ENCODE data around the gene BAIAP2L2.

The BAIAP2L2 gene

DNA sequence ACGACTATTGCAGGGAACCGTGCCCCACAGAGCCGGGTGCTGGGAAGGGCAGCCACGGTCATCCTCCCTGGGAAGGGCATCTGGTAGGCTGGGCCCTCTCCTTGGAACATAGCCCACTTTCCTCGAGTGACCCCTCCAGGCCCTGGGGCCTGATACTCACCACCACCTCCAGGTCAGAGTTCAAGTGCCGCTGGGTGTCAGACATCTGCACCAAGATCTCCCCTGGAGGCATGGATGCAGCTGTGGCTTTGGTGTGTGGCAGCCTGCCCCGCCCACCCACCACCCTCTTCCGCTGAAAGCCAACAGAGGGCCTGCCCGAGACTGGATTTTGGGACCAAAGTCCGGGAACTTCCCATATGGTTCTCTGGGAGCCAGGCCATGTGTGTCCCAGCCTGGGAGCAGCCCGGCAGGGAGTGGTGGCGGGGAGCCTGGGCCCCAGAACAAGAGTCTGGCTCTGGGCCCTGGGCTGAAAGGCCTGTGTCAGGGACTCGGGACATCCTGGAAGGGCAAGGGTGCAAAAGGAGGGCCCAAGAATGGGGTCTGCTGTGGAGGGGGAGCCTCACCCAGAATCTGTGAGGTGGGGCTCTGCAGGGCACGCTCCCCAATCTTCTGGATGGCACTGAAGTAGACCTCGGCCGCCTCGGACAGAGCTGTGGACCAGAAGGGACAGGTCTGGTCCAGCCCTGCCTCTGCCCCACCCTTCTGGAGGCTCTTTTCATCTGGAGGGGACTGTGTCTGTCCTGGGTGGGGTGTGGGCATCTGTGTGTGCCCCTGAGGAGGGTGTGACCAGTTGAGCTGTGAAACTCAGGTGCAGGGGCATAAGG, 2.6 kb downstream of the BAIAP2L2 start:
- DNase-seq (ENCODE audit: low read depth in 2 of 3, low spot score in 1 of 3), result no peak

DNA sequence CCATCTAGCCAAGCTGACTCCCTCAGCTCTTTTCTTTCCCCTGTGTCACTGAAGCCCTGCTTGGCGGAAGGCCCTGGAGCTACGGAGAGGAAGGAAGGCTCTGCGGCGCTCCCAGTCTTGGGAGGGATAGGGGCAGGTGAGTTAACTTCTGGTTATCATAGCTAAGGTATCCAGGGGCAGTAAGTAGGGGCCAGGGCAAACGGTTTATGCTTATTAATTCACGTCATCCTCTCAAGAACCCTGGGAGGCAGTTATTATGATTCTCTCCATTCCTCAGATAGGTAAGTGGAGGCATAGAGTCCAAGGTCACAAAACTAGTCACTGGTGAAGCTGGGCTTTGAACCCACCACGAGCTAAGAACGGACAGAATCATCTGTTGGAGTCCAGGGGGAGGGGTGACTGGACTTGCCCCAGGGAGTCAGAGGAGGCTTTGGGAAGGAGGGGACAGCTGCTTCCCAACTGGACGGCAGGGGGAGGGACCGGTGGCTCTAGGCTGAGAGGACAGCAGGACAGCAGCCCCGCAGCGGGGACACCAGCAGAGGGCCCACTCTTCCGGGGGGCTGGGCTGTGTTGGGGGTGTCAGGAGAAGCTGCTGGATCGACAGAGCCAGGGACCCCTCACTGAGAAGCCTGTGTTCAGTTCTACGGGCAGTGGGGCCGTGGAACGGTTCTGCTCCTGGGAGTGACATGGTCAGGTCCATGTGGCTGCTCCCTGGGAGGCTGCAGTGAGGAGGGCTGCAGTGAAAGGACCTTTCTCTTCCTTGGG, 3.5 kb downstream of the BAIAP2L2 start:
- no peak for DNase-seq (ENCODE audit: low read depth in 2 of 3, low spot score in 1 of 3)

DNA sequence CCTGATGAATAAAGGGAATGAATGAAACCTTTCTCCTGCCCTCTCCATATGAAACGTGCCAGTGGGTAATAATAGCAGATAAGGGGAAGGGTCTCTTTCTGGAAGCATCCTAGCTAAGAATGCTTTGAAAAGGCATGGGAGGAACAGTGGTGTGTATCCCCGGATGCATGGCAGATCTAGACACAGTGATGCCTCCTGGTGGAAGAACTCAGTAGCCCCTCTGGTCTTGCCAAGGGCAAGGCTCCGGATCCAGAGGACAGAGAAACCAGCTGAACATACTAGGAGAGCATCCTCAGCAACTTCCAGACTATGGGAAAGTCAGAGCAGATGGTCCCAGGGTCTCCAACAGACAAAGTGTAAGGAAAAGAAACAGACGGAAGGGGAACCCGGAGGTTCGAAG, 6.4 kb downstream of the BAIAP2L2 start:
- DNase-seq (ENCODE audit: low read depth in 2 of 3, low spot score in 1 of 3), result no peak

DNA sequence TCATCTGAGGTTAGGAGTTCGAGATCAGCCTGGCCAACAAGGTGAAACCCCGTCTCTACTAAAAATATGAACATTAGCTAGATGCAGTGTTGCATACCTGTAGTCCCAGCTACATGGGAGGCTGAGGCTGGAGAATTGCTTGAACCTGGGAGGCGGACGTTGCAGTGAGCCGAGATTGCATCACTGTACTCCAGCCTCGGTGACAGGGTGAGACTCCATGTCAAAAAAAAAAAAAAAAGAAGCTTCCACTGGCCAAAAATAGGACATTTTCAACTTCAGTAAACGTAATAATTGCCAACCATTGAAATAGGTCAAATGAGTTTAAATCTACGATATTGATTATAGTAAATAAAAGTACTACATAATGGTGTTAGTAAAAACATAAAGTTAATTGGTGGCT, 6.8 kb downstream of the BAIAP2L2 start:
- DNase-seq (ENCODE audit: low read depth in 2 of 3, low spot score in 1 of 3), result no peak

DNA sequence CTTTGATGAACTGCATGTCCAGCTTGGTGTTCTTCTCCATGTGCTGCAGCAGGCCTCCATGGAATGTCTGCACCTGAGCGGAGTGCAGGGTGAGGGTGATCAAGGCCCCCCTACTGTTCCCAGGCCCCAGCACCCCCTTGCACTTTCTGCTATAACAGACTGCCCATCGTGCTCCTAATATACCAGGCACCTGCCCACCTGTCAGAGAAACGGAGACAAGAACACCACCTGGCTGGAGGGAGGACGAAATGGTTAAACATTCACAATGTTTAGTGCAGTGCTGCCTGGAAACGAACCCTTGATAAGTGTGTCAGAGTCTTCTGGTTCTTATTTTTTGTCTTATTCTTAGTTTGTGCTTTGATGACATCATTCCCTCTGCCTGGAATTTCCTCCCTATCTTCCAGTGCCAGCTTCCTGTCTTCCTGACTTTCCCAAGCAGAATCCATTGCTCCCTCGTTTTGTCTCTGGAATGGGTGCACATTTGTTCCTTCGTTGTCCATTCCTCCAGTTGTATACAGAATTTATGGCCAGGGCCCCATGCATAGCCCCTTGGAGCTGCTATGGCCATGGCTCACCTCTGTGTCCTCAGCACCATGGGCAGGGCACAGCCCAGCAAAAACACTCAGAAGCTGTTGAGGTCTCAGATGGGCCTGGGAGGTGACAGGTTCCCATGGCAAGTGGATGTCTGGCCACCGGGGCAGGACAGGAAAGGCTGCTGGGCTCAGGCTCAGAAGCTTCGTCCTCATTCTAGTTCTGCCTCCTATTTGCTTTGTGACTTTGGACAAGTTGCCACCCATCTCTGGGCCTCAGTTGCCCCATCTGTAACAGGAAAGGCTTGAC, 11.9 kb downstream of the BAIAP2L2 start:
- no peak for DNase-seq (ENCODE audit: low read depth in 2 of 3, low spot score in 1 of 3)

DNA sequence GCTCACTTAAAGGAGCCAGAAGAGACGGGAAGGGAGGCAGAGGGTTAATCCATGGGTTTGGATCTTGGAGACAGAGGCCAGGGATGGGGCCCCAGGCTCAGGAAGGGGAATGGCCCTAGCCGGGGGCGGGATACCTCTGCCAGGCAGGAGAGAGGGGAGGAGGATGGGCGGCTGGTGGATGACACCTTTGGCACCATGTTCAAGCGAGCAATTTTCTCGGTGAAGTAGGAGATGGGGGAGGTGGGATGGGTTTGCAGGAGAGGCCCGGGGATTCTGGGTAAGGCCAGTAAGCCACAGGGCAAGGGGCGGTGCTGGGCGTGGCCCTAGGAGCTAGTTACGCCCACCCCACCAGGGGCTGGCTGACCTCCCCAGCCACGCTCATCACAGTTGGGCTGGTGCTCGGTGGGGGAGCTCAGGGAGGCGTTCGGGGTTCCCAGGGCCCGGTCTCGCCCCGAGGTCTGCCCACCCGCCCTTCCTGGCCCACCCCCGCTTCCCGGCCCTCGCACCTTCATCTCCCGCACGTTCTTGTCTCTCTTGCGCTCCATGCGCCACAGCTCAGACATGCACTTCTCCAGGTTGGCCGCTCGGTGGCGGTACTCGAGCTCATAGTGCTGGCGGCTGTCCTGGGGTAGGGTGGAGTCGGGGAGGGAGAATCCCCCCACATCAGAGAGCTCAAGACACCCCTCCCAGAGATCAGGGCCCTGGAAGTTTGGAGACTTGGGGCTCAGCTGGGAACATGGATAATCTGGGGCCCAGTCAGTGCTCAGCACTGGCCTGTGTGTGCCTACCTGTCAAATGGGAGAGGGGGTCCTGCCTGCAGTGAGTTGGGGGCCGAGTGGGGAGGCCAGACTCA, 12.7 kb downstream of the BAIAP2L2 start:
- no peak for DNase-seq (ENCODE audit: low read depth in 2 of 3, low spot score in 1 of 3)

DNA sequence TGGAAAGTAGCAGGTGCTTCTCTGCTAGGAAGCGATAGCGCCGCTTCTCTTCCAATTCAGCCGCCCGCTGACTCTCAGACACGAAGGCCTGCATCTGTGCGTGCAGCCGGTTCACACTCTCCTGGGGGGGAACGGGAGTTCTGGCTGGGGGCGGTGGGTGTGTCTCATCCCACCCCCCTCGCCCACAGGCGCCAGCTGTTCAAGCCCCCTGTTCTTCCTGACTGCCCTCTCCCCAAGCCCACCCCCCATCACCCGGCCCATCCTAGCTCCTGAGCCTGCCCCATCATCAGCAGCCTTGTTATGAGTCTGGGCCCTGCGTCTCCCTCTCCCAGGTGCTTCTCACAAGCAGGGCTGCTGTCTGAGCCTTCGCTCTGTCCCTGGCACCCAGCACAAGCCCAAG, 13.4 kb downstream of the BAIAP2L2 start:
- no peak for DNase-seq (ENCODE audit: low read depth in 2 of 3, low spot score in 1 of 3)

DNA sequence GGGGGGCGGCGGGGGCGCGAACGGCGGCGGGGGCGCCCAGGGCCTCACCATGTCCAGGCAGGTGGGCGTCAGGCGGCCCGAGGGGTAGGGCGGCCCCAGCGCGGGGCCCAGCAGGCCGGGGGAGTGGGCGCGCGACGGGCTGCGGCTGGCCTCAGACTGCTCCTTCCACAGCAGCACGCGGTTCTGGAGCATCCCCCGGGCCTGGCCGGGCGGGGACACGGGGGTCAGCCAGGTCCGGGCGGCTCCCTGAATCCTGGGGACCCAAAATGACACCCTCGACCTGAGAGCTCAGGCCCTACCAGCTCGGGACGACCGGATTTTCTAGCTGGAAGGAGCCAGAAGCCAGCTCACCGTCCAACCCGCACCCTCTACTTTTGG, 21.0 kb downstream of the BAIAP2L2 start:
- DNase-seq (ENCODE audit: low read depth in 2 of 3, low spot score in 1 of 3), result no peak

DNA sequence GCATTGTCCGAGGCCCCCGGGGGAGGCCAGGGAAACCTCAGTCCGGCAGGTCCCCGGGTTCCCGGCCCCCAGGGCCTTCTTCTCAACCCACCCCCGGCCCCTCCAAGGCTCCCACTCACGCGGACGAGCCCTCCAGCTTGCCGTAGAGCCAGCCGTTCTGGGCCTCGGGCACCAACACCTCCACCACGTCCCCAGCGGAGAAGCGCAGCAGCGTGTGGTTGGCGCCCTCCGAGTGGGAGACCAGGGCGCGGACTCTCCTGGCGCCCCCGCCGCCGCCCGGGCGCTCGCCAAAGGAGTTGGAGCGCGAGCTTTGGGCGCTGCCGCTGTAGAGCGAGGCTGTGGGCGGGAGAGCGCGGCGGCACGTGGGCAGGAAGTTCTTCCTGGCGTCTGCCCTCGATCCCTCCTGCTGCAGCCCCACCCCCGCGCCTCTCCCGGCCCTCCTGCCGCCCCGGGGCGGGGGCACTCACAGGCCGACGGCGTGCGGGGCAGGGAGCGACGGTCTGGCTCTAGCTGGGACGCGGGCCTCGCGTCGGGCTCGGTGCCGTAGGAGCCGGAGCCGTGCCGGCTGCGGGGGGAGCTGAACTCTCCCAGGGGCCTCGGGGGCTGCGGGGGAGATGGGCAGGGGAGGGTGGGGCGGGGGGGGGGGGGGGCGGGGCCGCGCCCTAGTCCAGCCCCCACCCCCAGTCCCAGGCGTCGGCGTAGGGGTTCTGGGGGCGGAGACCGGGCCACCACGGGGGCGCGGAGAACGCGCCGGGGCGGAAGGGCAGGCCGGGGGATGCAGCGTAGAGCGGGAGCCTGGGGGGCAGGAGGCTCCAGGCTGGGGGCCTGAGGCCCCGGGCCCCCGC, 21.6 kb downstream of the BAIAP2L2 start:
- DNase-seq (ENCODE audit: low read depth in 2 of 3, low spot score in 1 of 3), result no peak

DNA sequence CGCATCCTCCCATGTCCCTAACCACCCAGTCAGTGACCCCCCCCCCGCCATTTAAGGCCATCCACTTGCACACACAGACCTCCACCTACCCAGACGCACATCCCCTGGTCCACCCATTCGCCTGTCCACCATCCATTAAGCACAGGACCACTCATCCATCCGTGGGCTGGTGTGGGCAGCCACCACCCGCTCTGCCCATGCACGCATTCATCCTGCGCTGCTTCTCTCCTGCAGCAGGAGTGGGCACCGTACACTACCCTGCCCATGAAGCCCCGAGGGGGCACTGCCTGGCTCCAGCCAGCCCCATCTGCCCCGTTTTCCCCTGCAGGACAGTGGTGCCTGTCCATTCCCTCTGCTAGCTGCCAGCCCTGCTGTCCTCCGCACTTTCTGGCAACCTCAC, 22.6 kb downstream of the BAIAP2L2 start:
- DNase-seq (ENCODE audit: low read depth in 2 of 3, low spot score in 1 of 3), result no peak

DNA sequence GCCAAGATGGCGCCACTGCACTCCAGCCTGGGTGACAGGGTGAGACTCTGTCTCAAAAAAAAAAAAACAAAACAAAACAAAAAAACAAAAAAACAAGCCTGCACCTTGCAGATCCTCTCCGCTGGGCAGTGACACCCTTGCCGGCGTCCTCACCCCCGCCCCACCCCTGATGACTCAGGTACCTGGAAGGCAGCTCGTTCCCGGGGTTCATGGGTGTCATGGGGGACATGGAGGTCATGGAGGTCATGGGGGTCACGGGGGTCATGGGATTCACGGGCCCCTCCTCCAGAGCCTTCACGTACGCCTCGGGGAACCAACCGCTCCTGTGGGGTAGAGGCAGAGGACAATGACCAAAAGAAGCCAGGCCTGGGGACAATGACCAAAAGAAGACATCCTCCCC, 23.5 kb downstream of the BAIAP2L2 start:
- DNase-seq (ENCODE audit: low read depth in 2 of 3, low spot score in 1 of 3), result no peak

DNA sequence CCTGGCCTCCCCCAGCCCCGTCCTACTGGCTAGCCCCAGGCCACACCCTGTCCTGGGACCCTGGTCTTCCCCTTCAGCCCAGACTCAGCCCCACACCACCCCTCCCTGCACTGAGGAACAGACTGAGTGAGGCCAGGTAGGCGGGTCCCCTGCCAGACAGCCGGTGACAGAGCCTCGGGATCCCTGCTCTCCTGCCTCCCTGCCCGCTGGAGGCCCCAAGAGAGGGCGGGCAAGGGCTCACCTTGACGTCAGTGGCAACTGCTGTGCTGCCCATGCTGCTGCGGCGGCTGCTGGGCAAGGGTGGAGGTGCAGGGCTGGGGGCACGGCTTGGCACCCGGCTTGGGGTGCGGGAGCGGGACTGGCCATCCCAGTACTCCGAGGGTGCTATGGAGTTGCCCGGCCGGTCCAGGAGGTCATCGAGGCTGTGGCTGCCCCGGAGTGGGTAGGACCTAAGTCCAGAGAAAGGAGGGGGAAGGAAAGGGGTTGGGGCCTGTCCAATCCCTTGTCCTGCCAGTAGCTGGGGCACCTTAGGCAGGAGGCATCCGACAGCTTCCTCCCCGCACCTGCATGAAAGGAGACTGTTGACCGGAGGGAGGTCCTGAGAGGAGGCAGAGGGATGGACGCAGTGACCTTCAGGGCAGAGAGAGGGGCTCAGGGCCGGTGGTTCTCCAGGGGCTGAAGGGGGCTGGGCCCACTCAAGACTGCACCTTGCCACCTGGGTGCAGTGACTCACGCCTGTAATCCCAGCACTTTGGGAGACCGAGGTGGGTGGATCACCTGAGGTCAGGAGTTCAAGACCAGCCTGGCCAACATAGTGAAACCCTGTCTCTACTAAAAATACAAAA, 24.3 kb downstream of the BAIAP2L2 start:
- DNase-seq (ENCODE audit: low read depth in 2 of 3, low spot score in 1 of 3), result no peak

DNA sequence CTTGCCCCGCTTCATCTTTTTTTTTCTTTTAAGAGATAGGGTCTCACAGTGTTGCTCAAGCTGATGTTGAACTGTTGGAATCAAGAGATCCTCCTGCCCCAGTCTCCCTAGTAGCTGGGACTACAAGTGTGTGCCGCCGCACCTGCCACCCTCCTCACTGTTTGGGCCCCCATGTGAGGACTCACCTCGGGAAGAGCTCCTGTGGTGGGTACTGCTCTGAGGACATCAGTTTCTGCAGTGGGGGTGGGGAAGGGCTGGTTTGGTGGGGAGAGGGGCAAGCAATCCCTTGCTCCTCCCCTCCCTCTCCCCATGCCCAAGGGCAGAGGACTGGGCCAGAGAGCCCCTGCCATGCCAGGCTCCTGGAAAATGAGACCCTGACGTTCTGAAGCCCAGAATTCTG, 25.0 kb downstream of the BAIAP2L2 start:
- no peak for DNase-seq (ENCODE audit: low read depth in 2 of 3, low spot score in 1 of 3)

DNA sequence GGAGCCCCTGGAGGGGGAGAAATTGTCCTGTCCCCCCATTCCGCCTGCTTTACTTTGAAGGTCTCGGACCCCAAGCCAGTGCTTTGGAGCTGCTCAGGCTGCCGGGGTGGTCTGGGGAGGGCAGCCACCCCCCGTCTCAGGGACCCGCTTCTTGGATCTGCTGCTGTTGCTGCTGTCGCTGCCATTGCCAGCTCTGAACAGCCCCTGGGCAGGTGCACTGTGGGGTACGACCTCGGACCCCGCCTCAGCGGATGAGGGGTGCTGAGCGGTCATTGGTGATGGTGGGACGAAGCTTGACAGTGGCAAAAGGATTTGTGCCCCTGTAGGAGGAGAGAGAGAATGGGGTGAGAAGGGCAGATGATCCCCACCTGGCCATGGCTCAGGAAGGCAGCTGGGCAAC, 25.4 kb downstream of the BAIAP2L2 start:
- no peak for DNase-seq (ENCODE audit: low read depth in 2 of 3, low spot score in 1 of 3)

DNA sequence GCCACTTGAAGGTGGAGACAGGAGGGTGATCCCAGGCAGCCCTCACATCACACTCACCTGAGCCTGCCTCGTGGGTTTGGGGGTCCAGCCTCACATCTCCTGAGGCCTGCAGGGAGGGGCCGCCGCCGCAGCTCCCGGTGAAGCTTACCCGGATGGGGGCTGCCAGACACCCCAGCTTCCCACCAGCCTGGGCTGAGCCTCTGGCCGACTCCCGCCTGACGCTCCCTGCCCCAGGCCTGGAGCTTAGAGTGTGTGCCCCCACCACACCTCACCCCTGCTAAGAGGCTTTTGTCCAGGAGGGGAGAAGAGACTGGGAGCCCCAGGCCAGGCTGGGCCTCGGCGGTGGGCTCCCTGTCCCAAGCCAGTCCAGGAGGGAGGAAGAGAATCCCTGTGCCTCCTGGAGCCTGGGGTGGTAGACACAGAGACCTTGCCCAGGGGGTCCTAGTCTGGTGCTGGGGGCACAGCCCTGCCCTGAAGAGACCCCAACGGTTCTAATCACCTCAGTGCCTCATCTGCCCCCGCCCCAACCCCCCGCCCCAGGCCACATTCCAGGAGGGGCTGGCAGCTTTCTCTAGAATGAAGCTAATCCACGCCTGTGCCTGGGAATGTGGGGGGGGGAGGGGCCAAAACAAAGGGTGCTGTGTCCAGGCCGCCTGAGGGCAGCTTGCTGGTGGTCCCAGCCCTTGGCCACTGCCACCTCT, 26.4 kb downstream of the BAIAP2L2 start, which contains the start of gene SLC16A8:
Gene SLC16A8, minus strand, starts transcription at position 254 of the 701 bp plus-strand sequence. CDS start 1,311 bp downstream, outside the sequence.
- DNase-seq (ENCODE audit: low read depth in 2 of 3, low spot score in 1 of 3), result no peak

DNA sequence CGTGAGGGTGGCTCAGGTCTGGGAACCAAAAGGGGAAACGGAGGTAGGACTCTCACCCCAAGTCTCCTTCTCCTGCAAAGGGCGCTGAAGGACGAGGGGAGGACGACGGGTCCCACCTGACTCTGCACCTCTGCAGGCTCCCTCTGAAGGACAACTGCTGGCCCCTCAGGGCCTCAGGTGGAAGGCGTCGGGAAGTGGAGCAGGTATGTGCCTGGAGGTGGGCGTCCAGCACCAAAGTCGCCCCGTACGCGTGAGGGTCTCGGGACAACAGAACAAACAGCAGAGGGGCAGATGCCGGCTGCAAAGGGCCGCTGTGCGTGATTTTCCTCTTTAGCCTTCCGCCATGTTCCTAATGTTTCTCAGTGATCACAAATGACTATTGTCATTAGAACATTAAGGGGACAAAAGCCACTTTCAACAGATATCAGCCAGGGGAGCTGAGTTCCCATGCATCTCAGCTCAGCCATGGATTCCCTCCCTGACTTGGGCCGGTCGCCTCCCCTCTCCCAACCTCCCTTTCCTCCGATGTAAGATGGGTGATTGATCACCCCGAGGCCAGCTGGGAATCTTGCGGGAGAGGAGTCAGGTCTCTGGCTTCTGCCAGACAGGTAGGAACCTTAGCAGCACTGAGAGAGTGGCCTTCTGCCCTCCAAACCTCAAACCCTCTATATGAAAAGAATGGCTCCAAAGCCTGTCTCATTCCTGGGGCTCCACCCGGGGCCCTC, 27.3 kb downstream of the BAIAP2L2 start:
- DNase-seq (ENCODE audit: low read depth in 2 of 3, low spot score in 1 of 3), result no peak
